GM12892 (cell line): ENCODE results near the gene PLEKHM1.

ENCODE experiments used
- POLR2A ChIP-seq: IDR thresholded peaks from 2 replicates; pipeline ENCODE4 v1.6.1; 2011; ENCODE audit warnings: low read depth, low read length, control low read depth
- POLR2AphosphoS5 ChIP-seq: IDR thresholded peaks from 2 replicates; pipeline ENCODE4 v1.6.1; 2011; ENCODE audit warnings: low read depth, low read length, control low read depth

GRCh38 chr17:45433159-45433535 lies 57.4 kb downstream of the PLEKHM1 start:
- TF ChIP-seq POLR2A = no peak
- no peak for TF ChIP-seq POLR2AphosphoS5
